Fibroblast of lung (primary cell): ENCODE measurements around the gene PLA1A. TPM values are rescaled to one million over a fixed set of nuclear protein-coding genes. Genes with fewer than 3 reads are reported as not detected.

Experiments used
- DNase-seq, 2 donors: peaks; one replicate each; pipeline versions ENCODE4 v3.0.0 to v3.0.0-alpha.2; 2010; ENCODE audit warnings: low read depth in 2 of 2
- H2AFZ ChIP-seq: 2 replicates; pipeline ENCODE4 v1.5.1; 2012; ENCODE audit warnings: low read length, control low read depth, inconsistent platforms
- H3K27ac ChIP-seq: 2 replicates; pipeline ENCODE4 v1.5.1; 2011; ENCODE audit warnings: low read length, control low read depth; ENCODE audit not compliant: insufficient read depth
- H3K27me3 ChIP-seq: 2 replicates; pipeline ENCODE4 v1.5.1; 2011; ENCODE audit warnings: mild to moderate bottlenecking, low read length; ENCODE audit not compliant: control insufficient read depth, insufficient read depth
- H3K36me3 ChIP-seq: 2 replicates; pipeline ENCODE4 v1.5.1; 2011; ENCODE audit warnings: low read length; ENCODE audit not compliant: control insufficient read depth, insufficient read depth
- H3K4me1 ChIP-seq: 2 replicates; pipeline ENCODE4 v1.5.1; 2011; ENCODE audit warnings: low read length; ENCODE audit not compliant: control insufficient read depth, insufficient read depth; ENCODE audit errors: extremely low read depth
- H3K4me2 ChIP-seq: 2 replicates; pipeline ENCODE4 v1.5.1; 2011; ENCODE audit warnings: low read length, control low read depth; ENCODE audit not compliant: insufficient read depth; ENCODE audit errors: extremely low read depth
- H3K4me3 ChIP-seq, 4 experiments: fragments of 200-600 bp in 1 of 4; sonication (generic) in 1 of 4; replicated peaks in 1 of 4; 2 replicates each; pipeline ENCODE4 v1.5.1; 2011 to 2016; ENCODE audit warnings: low read length in 4 of 4, low read depth in 3 of 4, mild to moderate bottlenecking in 3 of 4, control low read depth in 2 of 4, inconsistent platforms in 1 of 4, mixed read lengths in 1 of 4; ENCODE audit not compliant: insufficient read depth in 1 of 4; ENCODE audit errors: control extremely low read depth in 1 of 4
- H3K79me2 ChIP-seq: 2 replicates; pipeline ENCODE4 v1.5.1; 2012; ENCODE audit warnings: mild to moderate bottlenecking, low read length, inconsistent platforms; ENCODE audit not compliant: control insufficient read depth, insufficient read depth
- H3K9ac ChIP-seq: 2 replicates; pipeline ENCODE4 v1.5.1; 2011; ENCODE audit warnings: mild to moderate bottlenecking, low read length, control low read depth; ENCODE audit not compliant: insufficient read depth
- H3K9me3 ChIP-seq: 2 replicates; pipeline ENCODE4 v1.5.1; 2012; ENCODE audit warnings: low read depth, low read length; ENCODE audit not compliant: control insufficient read depth, insufficient read depth
- H4K20me1 ChIP-seq: 2 replicates; pipeline ENCODE4 v1.5.1; 2011; ENCODE audit warnings: low read length; ENCODE audit not compliant: control insufficient read depth, insufficient read depth; ENCODE audit errors: extremely low read depth
- CTCF ChIP-seq, 2 donors: IDR thresholded peaks in 1 of 2; conservative IDR thresholded peaks in 1 of 2; 1 replicate in 1 of 2; 2 replicates in 1 of 2; pipeline ENCODE4 v1.5.1; 2011 to 2012; ENCODE audit warnings: low read length in 2 of 2, control low read depth in 1 of 2, inconsistent platforms in 1 of 2, low read depth in 1 of 2, mild to moderate bottlenecking in 1 of 2
- EZH2 ChIP-seq: IDR thresholded peaks from 2 replicates; pipeline ENCODE4 v1.5.1; 2012; ENCODE audit warnings: low read length, control low read depth, mild to moderate bottlenecking; ENCODE audit errors: missing control alignments
- polyA plus RNA-seq, 2 donors: library from polyadenylated mRNA; depleted of rRNA in 1 of 2; stranded (reverse) in 1 of 2; unstranded in 1 of 2; fragments of >200 nt; gene quantifications; 2 replicates each; pipeline ENCODE4 v1.2.1, GENCODE V29; 2011 to 2012; ENCODE audit warnings: missing spikeins in 1 of 2
- total RNA-seq: library from RNA; depleted of rRNA; stranded (reverse); fragments of >200 nt; gene quantifications from 2 replicates; pipeline ENCODE4 v1.2.1, GENCODE V29; 2014

Gene PLA1A
- total and polyA plus RNA-seq, 2 donors (not counting 1 experiment from before 2014, with no cell fraction given), result under 0.01 TPM; not detected in 1

DNA sequence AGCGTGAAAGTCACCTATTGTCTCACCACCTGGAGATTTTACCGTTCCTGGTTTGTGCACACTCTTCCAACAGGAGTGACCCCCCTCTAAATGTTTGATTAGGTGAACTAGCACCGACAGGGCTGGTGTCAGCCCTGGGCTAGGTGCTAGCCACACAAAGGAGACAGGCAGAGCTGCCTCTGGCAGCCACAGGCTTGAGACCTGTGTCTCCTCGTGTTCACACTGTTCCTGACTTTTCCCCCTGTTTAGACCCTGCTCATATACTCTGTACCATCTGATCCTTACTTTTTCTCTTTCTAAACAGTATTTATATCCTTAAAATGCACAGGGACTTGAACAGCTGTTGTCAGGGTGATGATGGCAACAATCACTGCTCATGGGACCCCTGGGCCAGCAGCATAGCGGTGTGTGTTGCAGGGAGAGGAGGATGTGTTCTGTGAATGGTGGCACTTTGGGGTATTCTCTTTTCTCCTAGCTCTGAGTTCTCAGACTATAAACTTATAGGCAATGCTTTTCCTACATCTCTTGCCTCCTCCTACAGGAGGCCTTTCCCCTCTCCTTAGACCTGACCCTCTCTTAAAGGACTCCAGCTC, 43.8 kb upstream of the PLA1A start:
- Histone ChIP-seq H3K4me3 (no peak overlapping the region), H4K20me1 (no peaks in the 10 kb centered on the region), H3K9ac (no peak overlapping the region), H3K9me3 (no peaks in the 10 kb centered on the region), H3K27me3 (peaks cover 5% of the 10 kb centered on the region), H3K4me1 (no peaks in the 10 kb centered on the region), H3K79me2 (no peaks in the 10 kb centered on the region), H3K36me3 (no peaks in the 10 kb centered on the region), H3K27ac (no peak overlapping the region), H2AFZ (no peak overlapping the region), H3K4me2 (no peak overlapping the region)
- no peak for DNase-seq
- TF ChIP-seq CTCF (conservative IDR thresholded peaks at IDR 0.05 in 1 of 2, IDR thresholded peaks at IDR 0.05 in 1 of 2; ENCODE audit: low read depth in 1 of 2, low read length in 2 of 2) (no peak), EZH2 (no peak)

DNA sequence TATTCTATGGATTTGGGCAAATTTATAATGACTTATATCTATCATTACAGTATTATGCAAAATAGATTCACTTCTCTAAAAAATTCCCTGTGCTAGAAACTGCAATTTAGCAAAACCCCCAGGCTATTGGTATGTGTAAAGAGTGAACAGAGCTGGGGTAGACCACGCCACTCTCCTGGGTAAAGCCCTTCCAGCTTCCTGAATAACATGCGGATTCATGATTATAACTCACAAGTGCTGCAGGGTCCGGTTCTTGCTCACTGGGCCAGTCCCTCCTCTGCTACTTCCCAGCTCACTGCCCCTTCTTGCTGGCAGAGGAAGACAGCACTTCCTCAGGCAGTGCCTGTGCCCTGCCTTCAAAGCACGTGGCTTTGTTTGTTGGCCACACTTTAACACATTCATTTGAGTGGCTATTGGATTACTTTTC, 42.4 kb upstream of the PLA1A start:
- Histone ChIP-seq H3K4me3 (no peak overlapping the region), H3K4me2 (no peak overlapping the region), H3K9me3 (no peaks in the 10 kb centered on the region), H3K79me2 (no peaks in the 10 kb centered on the region), H2AFZ (no peak overlapping the region), H3K9ac (no peak overlapping the region), H3K36me3 (no peaks in the 10 kb centered on the region), H3K27ac (no peak overlapping the region), H4K20me1 (no peaks in the 10 kb centered on the region), H3K27me3 (peaks cover 5% of the 10 kb centered on the region), H3K4me1 (no peaks in the 10 kb centered on the region)
- TF ChIP-seq CTCF (conservative IDR thresholded peaks at IDR 0.05 in 1 of 2, IDR thresholded peaks at IDR 0.05 in 1 of 2; ENCODE audit: low read depth in 1 of 2, low read length in 2 of 2) (no peak), EZH2 (no peak)
- DNase-seq, result no peak

DNA sequence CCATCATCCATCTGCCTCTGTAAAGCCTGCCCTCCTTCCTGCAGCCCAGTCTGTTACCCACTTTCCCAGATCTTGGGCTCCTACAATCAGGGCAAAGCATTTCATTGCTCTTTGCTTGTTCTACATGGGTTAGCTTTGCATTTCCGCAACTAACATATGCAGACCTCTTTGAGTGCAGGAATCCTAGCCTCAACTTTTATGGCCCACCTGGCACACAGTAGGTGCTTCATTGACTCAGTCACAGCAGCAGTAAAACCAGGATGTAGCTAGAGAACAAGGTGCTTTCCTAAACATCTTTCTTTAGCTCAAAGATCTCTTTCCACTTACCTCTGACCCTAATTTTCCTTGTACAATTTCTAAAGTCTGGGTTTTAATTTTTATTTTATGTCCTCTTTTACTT, 41.8 kb upstream of the PLA1A start:
- Histone ChIP-seq H2AFZ (no peak overlapping the region), H3K9me3 (no peaks in the 10 kb centered on the region), H3K4me2 (no peak overlapping the region), H3K9ac (no peak overlapping the region), H3K36me3 (no peaks in the 10 kb centered on the region), H3K79me2 (no peaks in the 10 kb centered on the region), H4K20me1 (no peaks in the 10 kb centered on the region), H3K27me3 (peaks cover 5% of the 10 kb centered on the region), H3K4me3 (no peak overlapping the region), H3K27ac (no peak overlapping the region), H3K4me1 (no peaks in the 10 kb centered on the region)
- no peak for DNase-seq
- TF ChIP-seq CTCF (conservative IDR thresholded peaks at IDR 0.05 in 1 of 2, IDR thresholded peaks at IDR 0.05 in 1 of 2; ENCODE audit: low read depth in 1 of 2, low read length in 2 of 2) (no peak), EZH2 (no peak)
